NT2/D1 (cell line): ENCODE data around the gene SARS1.

Experiments used
- DNase-seq: peaks from one replicate; pipeline ENCODE4 v3.0.0-alpha.2; 2011; ENCODE audit warnings: low read depth, low spot score
- H3K27me3 ChIP-seq: 2 replicates; pipeline ENCODE4 v1.6.0; 2011; ENCODE audit warnings: mild to moderate bottlenecking; ENCODE audit not compliant: insufficient read length, insufficient read depth
- H3K36me3 ChIP-seq: 2 replicates; pipeline ENCODE4 v1.6.1; 2011; ENCODE audit warnings: mild to moderate bottlenecking, low read length, mixed read lengths; ENCODE audit not compliant: insufficient read depth, insufficient read length
- H3K4me1 ChIP-seq: 2 replicates; pipeline ENCODE4 v1.5.1; 2011; ENCODE audit not compliant: insufficient read depth, insufficient read length
- H3K4me3 ChIP-seq: 2 replicates; pipeline ENCODE4 v1.5.1; 2011; ENCODE audit warnings: low read depth; ENCODE audit not compliant: insufficient read length
- H3K9ac ChIP-seq: 2 replicates; pipeline ENCODE4 v1.6.0; 2011; ENCODE audit warnings: low read depth; ENCODE audit not compliant: insufficient read length
- H3K9me3 ChIP-seq: 2 replicates; pipeline ENCODE4 v1.5.1; 2011; ENCODE audit warnings: mild to moderate bottlenecking, low read length; ENCODE audit not compliant: insufficient read depth
- SUZ12 ChIP-seq: IDR thresholded peaks from 2 replicates; pipeline ENCODE4 v1.6.1; 2011; ENCODE audit not compliant: insufficient read length, insufficient read depth; ENCODE audit errors: extremely low read depth
- YY1 ChIP-seq: IDR thresholded peaks from 2 replicates; pipeline ENCODE4 v1.6.1; 2011; ENCODE audit not compliant: insufficient read length, insufficient read depth
- ZNF274 ChIP-seq: IDR thresholded peaks from 2 replicates; pipeline ENCODE4 v1.6.1; 2011; ENCODE audit warnings: mild to moderate bottlenecking, low read depth, low read length

Gene SARS1

GRCh38 chr1:109247401-109248365, 34.0 kb downstream of the SARS1 start:
- TF ChIP-seq SUZ12 (no peak), ZNF274 (no peak), YY1 (no peak)
- H3K4me3 ChIP-seq: no peak overlapping the region
- H3K36me3 ChIP-seq: peaks cover 23% of the 10 kb centered on the region
- H3K27me3 ChIP-seq: peaks cover 26% of the 10 kb centered on the region
- H3K9ac ChIP-seq: no peak overlapping the region
- no peaks in the 10 kb centered on the region for H3K9me3 ChIP-seq
- peaks cover 15% of the 10 kb centered on the region for H3K4me1 ChIP-seq
- DNase-seq: no peak

- Histone ChIP-seq H3K36me3 (peaks cover 30% of the 10 kb centered on the region), H3K4me1 (peaks cover 18% of the 10 kb centered on the region), H3K27me3 (peaks cover 26% of the 10 kb centered on the region), H3K4me3 (no peak overlapping the region), H3K9me3 (no peaks in the 10 kb centered on the region), H3K9ac (peak overlapping the region; percentile 25)
- TF ChIP-seq YY1: no peak
- no peak for TF ChIP-seq ZNF274
- no peak for TF ChIP-seq SUZ12
- DNase-seq: no peak
Measured at GRCh38 chr1:109248444-109248796, 34.7 kb downstream of the SARS1 start.

- H3K27me3 ChIP-seq: peaks cover 26% of the 10 kb centered on the region
- DNase-seq: peak; percentile 82
- TF ChIP-seq YY1 (no peak), SUZ12 (no peak), ZNF274 (no peak)
- peak within 1 kb of the TSS; percentile 68 for H3K4me3 ChIP-seq
- H3K4me1 ChIP-seq: peaks cover 24% of the 10 kb centered on the region
- H3K36me3 ChIP-seq: peaks cover 30% of the 10 kb centered on the region
- no peaks in the 10 kb centered on the region for H3K9me3 ChIP-seq
- peak within 1 kb of the TSS; percentile 78 for H3K9ac ChIP-seq
Measured at GRCh38 chr1:109248797-109249629, 35.3 kb downstream of the SARS1 start, which contains the start of gene CELSR2. Gene CELSR2 (plus strand): TSS chr1:109249539. CDS start chr1:109250080, 541 bp downstream.

GRCh38 chr1:109249654-109250401, 36.1 kb downstream of the SARS1 start:
- Histone ChIP-seq H3K36me3 (peaks cover 30% of the 10 kb centered on the region), H3K9ac (peak overlapping the region; percentile 78), H3K4me3 (peak overlapping the region; percentile 68), H3K9me3 (no peaks in the 10 kb centered on the region), H3K27me3 (peaks cover 26% of the 10 kb centered on the region), H3K4me1 (peaks cover 32% of the 10 kb centered on the region)
- no peak for DNase-seq
- TF ChIP-seq SUZ12: no peak
- no peak for TF ChIP-seq ZNF274
- TF ChIP-seq YY1: no peak

- no peak for DNase-seq
- Histone ChIP-seq H3K4me1 (peaks cover 39% of the 10 kb centered on the region), H3K36me3 (peaks cover 30% of the 10 kb centered on the region), H3K9me3 (no peaks in the 10 kb centered on the region), H3K27me3 (peaks cover 26% of the 10 kb centered on the region), H3K9ac (peak overlapping the region; percentile 78), H3K4me3 (peak overlapping the region; percentile 68)
- TF ChIP-seq YY1 (no peak), ZNF274 (no peak), SUZ12 (no peak)
Measured at GRCh38 chr1:109250454-109251276, 36.9 kb downstream of the SARS1 start.
